Endothelial cell of umbilical vein (primary cell): ENCODE results near the gene TAF4B. TPM values are rescaled to one million over a fixed set of nuclear protein-coding genes. Genes with fewer than 3 reads are reported as not detected.

Experiments used
- BruUV-seq: library from RNA; stranded (reverse); fragments of 400-500 nt; replicated peaks from 2 replicates; lab custom pipeline; 2021; lab: Mats Ljungman, UMichigan
- CTCF ChIA-PET: fragments of 300-600, 350-600 bp; sonication (Branson Sonifier 250); formaldehyde crosslinking; loops from one replicate; lab custom pipeline; 2021; ENCODE audit warnings: antibody characterized with exemption, inconsistent platforms; lab: Charles Lee
- POLR2A ChIA-PET: fragments of 300-600, 350-600 bp; sonication (Branson Sonifier 250); formaldehyde crosslinking; loops from one replicate; lab custom pipeline; 2021; ENCODE audit warnings: antibody characterized with exemption, inconsistent platforms; lab: Charles Lee
- DNase-seq: peaks from one replicate; pipeline ENCODE4 v3.0.0-alpha.2; 2011; ENCODE audit warnings: low read depth, low spot score
- FAIRE-seq: peaks from 2 replicates; lab custom pipeline; 2011; peaks lifted over from hg19 to GRCh38; lab: Jason Lieb, UNC
- H2AFZ ChIP-seq: 2 replicates; pipeline ENCODE4 v1.6.0; 2012; ENCODE audit warnings: low read depth, low read length, control low read depth, inconsistent platforms
- H3K27ac ChIP-seq: 2 replicates; pipeline ENCODE4 v1.5.1; 2011; ENCODE audit warnings: low read depth, mild to moderate bottlenecking, control low read depth, low read length, moderate library complexity; ENCODE audit not compliant: insufficient read depth
- H3K27me3 ChIP-seq, 2 experiments: 2 replicates each; pipeline versions ENCODE4 v1.6.0 to v1.6.1; 2011; ENCODE audit warnings: low read length in 2 of 2, mixed read lengths in 1 of 2; ENCODE audit not compliant: control insufficient read depth in 2 of 2, insufficient read depth in 2 of 2
- H3K36me3 ChIP-seq, 2 experiments: 2 replicates in 1 of 2; 3 replicates in 1 of 2; pipeline ENCODE4 v1.5.1; 2011; ENCODE audit warnings: low read length in 2 of 2, mild to moderate bottlenecking in 1 of 2, moderate library complexity in 1 of 2; ENCODE audit not compliant: control insufficient read depth in 2 of 2, insufficient read depth in 2 of 2; ENCODE audit errors: extremely low read depth in 1 of 2
- H3K4me1 ChIP-seq: 3 replicates; pipeline ENCODE4 v1.5.1; 2011; ENCODE audit warnings: mild to moderate bottlenecking, low read length; ENCODE audit not compliant: control insufficient read depth, insufficient read depth; ENCODE audit errors: extremely low read depth
- H3K4me2 ChIP-seq: 2 replicates; pipeline ENCODE4 v1.6.1; 2011; ENCODE audit warnings: low read length, control low read depth, mixed read lengths; ENCODE audit not compliant: insufficient read depth
- H3K4me3 ChIP-seq, 3 experiments: fragments of 200-600 bp in 1 of 3; sonication (generic), shearing (Covaris generic) in 1 of 3; replicated peaks in 1 of 3; 2 replicates each; pipeline ENCODE4 v1.5.1; 2011 to 2016; ENCODE audit warnings: control low read depth in 3 of 3, low read length in 3 of 3, mild to moderate bottlenecking in 2 of 3, inconsistent platforms in 1 of 3, low read depth in 1 of 3, moderate library complexity in 1 of 3; ENCODE audit not compliant: insufficient read depth in 1 of 3
- H3K79me2 ChIP-seq: 2 replicates; pipeline ENCODE4 v1.6.0; 2012; ENCODE audit warnings: low read length, inconsistent platforms; ENCODE audit not compliant: control insufficient read depth, insufficient read depth
- H3K9ac ChIP-seq: replicated peaks from 2 replicates; pipeline ENCODE3; 2011; ENCODE audit warnings: low read length, control low read depth; ENCODE audit not compliant: insufficient read depth; ENCODE audit errors: extremely low read depth
- H3K9me1 ChIP-seq: replicated peaks from 3 replicates; pipeline ENCODE4 v1.6.0; 2011; ENCODE audit warnings: mild to moderate bottlenecking, low read length; ENCODE audit not compliant: control insufficient read depth, insufficient read depth; ENCODE audit errors: extremely low read depth
- H3K9me3 ChIP-seq: replicated peaks from 2 replicates; pipeline ENCODE4 v1.5.1; 2012; ENCODE audit warnings: low read length, inconsistent platforms; ENCODE audit not compliant: control insufficient read depth, insufficient read depth
- H4K20me1 ChIP-seq: replicated peaks from 2 replicates; pipeline ENCODE3; 2011; ENCODE audit warnings: mild to moderate bottlenecking, low read length; ENCODE audit not compliant: control insufficient read depth, insufficient read depth; ENCODE audit errors: extremely low read depth
- CTCF ChIP-seq, 2 donors: IDR thresholded peaks; 1 replicate in 1 of 2; 2 replicates in 1 of 2; pipeline ENCODE4 v1.5.1; 2011; ENCODE audit warnings: low read length in 2 of 2, mild to moderate bottlenecking in 2 of 2, moderate library complexity in 2 of 2, control low read depth in 1 of 2, inconsistent platforms in 1 of 2, low read depth in 1 of 2; ENCODE audit not compliant: insufficient read depth in 1 of 2; ENCODE audit errors: extremely low read depth in 1 of 2
- EZH2 ChIP-seq: IDR thresholded peaks from 2 replicates; pipeline ENCODE4 v1.6.1; 2012; ENCODE audit warnings: borderline replicate concordance, low read depth, mild to moderate bottlenecking, moderate library complexity, low read length, inconsistent platforms; ENCODE audit not compliant: severe bottlenecking
- FOS ChIP-seq: IDR thresholded peaks from 2 replicates; pipeline ENCODE4 v1.6.1; 2011; ENCODE audit warnings: mild to moderate bottlenecking, low read length, moderate library complexity, borderline replicate concordance; ENCODE audit not compliant: insufficient read depth
- GATA2 ChIP-seq: IDR thresholded peaks from 2 replicates; pipeline ENCODE4 v1.7.0; 2011; ENCODE audit warnings: low read depth, mild to moderate bottlenecking, moderate library complexity, mixed read lengths, low read length; ENCODE audit not compliant: insufficient read length, insufficient read depth
- JUN ChIP-seq: IDR thresholded peaks from 2 replicates; pipeline ENCODE4 v1.6.1; 2011; ENCODE audit warnings: borderline replicate concordance, low read depth; ENCODE audit not compliant: insufficient read length, insufficient read depth
- MAX ChIP-seq: IDR thresholded peaks from 2 replicates; pipeline ENCODE4 v1.6.1; 2011; ENCODE audit not compliant: insufficient read depth, insufficient read length
- MYC ChIP-seq: IDR thresholded peaks from one replicate; pipeline ENCODE4 v1.6.1; 2011; ENCODE audit warnings: mild to moderate bottlenecking, low read depth, low read length
- POLR2A ChIP-seq: IDR thresholded peaks from 2 replicates; pipeline ENCODE4 v1.6.1; 2012; ENCODE audit warnings: low read depth, mild to moderate bottlenecking, control low read depth, low read length
- POLR2AphosphoS5 ChIP-seq: IDR thresholded peaks from 2 replicates; pipeline ENCODE4 v1.6.1; 2012; ENCODE audit warnings: low read depth, mild to moderate bottlenecking, control low read depth, low read length, moderate library complexity; ENCODE audit not compliant: insufficient read depth
- dilution Hi-C: fragments of 300-500 bp; cut with MboI; formaldehyde crosslinking; loops from one replicate; pipeline ENCODE4 v1.15.0; 2019; ENCODE audit warnings: low sequenced_read_pairs; ENCODE audit not compliant: extremely low pct_ligation_motif_present
- intact Hi-C: fragments of 100-400 bp; cut with micrococcal nuclease; formaldehyde crosslinking; loops from one replicate; pipeline ENCODE4 v1.10.0; 2022
- polyA plus RNA-seq, 4 experiments: library from polyadenylated mRNA; depleted of rRNA in 3 of 4; stranded (reverse) in 3 of 4; unstranded in 1 of 4; fragments of >200 nt; gene quantifications; 2 replicates each; pipeline versions ENCODE4 v1.2.1 to v1.2.3, GENCODE V29; 2011 to 2012; ENCODE audit warnings: missing spikeins in 1 of 4
- total RNA-seq: library from RNA; stranded (reverse); gene quantifications from 2 replicates; pipeline ENCODE4 v1.2.3, GENCODE V29; 2021

Gene TAF4B
- total and polyA plus RNA-seq, 2 donors (not counting 3 experiments of a cell fraction or from before 2014, with no cell fraction given): 0.47 to 2.0 TPM

GRCh38 chr18:26376105-26376504 lies 149.9 kb downstream of the TAF4B start:
- H3K4me1 ChIP-seq: no peaks in the 10 kb centered on the region
- no peaks in the 10 kb centered on the region for H3K27me3 ChIP-seq
- ChIA-PET CTCF (no interaction called here), POLR2A (interaction anchor here (0.6 kb wide), 1 partner anchor 19 kb away, joined by 4 read pairs; no protein-coding TSS in a partner anchor)
- TF ChIP-seq GATA2 (no peak), POLR2A (no peak), POLR2AphosphoS5 (no peak), MAX (no peak), FOS (no peak), CTCF (IDR thresholded peaks at IDR 0.05; ENCODE audit: extremely low read depth in 1 of 2, insufficient read depth in 1 of 2, low read depth in 1 of 2, low read length in 2 of 2) (no peak), MYC (no peak), JUN (no peak), EZH2 (no peak)
- intact Hi-C loops: no loop called here
- H3K9me3 ChIP-seq: no peaks in the 10 kb centered on the region
- FAIRE-seq (no peak), DNase-seq (no peak)
- H3K9ac ChIP-seq: no peak overlapping the region
- H4K20me1 ChIP-seq: no peaks in the 10 kb centered on the region
- H2AFZ ChIP-seq: no peak overlapping the region
- H3K4me3 ChIP-seq: no peak overlapping the region
- BruUV-seq: no TSS peak
- H3K36me3 ChIP-seq: no peaks in the 10 kb centered on the region
- no peaks in the 10 kb centered on the region for H3K79me2 ChIP-seq
- no peak overlapping the region for H3K4me2 ChIP-seq
- no peaks in the 10 kb centered on the region for H3K9me1 ChIP-seq
- no peak overlapping the region for H3K27ac ChIP-seq
- dilution Hi-C loops: no loop called here
